Subcutaneous adipose tissue (tissue), 4 donors: ENCODE results near the gene FBXO42. TPM values are rescaled to one million over a fixed set of nuclear protein-coding genes. Genes with fewer than 3 reads are reported as not detected.

Experiments
- total RNA-seq, 4 donors: library from RNA; depleted of rRNA; stranded (reverse); fragments of >200 nt; gene quantifications; one replicate each; pipeline ENCODE4 v1.1.0, GENCODE V29; 2016
- TF ChIP-seq, protein P1 (sequence below): fragments of 450-650 bp; IDR thresholded peaks from one replicate; pipeline ENCODE4 v1.5.1; 2016; ENCODE audit warnings: low read depth, mild to moderate bottlenecking, control low read depth, antibody characterized with exemption, moderate library complexity

FBXO42 gene
- total RNA-seq, 4 donors from 2014 or later: 21.4 to 26.9 (median 23.6) TPM

GRCh38 chr1:16246961-16247360 lies 105.3 kb downstream of the FBXO42 start:
- TF ChIP-seq, protein P1, sequence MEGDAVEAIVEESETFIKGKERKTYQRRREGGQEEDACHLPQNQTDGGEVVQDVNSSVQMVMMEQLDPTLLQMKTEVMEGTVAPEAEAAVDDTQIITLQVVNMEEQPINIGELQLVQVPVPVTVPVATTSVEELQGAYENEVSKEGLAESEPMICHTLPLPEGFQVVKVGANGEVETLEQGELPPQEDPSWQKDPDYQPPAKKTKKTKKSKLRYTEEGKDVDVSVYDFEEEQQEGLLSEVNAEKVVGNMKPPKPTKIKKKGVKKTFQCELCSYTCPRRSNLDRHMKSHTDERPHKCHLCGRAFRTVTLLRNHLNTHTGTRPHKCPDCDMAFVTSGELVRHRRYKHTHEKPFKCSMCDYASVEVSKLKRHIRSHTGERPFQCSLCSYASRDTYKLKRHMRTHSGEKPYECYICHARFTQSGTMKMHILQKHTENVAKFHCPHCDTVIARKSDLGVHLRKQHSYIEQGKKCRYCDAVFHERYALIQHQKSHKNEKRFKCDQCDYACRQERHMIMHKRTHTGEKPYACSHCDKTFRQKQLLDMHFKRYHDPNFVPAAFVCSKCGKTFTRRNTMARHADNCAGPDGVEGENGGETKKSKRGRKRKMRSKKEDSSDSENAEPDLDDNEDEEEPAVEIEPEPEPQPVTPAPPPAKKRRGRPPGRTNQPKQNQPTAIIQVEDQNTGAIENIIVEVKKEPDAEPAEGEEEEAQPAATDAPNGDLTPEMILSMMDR: no peak

GRCh38 chr1:16245476-16246196 lies 106.6 kb downstream of the FBXO42 start:
- TF ChIP-seq, protein P1: no peak

DNA sequence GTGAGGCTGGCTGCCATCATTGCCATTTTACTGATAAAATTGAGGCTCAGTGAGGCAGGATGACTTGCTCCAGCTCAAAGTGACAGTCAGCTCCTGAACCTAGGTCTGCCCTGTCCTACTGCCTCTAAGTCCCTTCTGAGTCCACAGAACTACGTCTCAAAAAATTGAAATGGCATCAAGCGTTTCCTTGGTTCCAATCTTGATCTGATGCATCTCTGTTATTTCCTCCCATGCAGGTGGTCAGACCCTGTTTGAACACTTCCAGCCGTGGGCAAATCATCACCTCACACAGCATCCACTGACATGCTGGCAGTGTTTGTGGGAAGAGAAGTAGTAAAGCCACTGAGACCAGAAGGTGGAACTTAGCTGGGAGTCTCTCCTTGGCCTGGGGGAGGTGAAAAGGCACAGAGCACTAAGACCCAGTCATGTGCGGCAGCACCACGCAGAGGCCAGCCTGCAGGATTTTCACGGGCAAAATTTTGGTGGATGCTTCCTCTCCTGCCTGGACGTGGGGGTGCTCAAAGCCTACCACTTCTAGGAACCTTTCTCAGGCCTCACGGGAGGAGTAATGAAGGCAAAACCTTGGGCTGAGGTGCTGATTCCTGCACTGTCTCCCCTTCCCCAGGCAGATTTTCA lies 107.5 kb downstream of the FBXO42 start:
- TF ChIP-seq, protein P1: no peak

DNA sequence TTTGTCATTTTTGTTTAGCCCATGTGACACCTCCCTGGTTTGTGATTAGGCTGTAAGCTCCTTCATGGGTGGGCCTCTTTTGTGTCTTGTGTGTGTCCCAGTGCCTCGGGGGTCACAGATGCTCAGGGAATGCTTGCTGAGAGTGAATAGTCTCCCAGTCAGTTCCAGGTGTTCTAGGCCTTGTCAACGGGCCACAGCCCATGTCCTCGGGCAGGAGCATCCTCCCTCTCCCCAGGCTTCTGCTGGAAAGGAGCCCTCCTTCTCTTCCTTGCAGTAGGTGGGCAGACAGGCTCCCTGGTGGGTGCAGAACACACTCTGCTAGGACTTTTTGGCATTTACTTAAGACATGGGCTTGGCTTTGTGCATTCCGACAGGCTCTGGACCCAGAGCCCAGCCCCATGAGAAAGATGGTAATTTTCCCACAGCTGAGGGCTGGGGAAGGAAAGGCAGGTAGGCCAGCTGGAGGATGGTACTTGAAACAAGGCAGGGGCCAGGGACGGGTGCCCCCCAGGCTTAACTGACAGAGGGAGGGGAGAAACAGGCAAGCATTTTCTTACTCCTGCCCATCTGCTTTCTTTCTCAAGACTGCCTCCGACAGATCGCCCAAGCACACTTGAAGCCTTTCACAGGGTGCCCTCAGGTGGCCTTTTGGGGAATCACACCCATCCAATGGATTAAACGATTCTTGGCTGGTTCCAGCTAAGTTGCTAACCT lies 108.2 kb downstream of the FBXO42 start:
- TF ChIP-seq, protein P1: no peak

- TF ChIP-seq, protein P1: no peak
These were observed 109.1 kb downstream of the FBXO42 start for GRCh38 chr1:16243215-16243610.

GRCh38 chr1:16242556-16243214 lies 109.6 kb downstream of the FBXO42 start:
- TF ChIP-seq, protein P1: no peak
